Lower leg skin (tissue), 3 donors: Measurements from ENCODE around the gene IFITM1.

Experiments used
- POLR2A ChIP-seq, 2 donors: fragments of 450-650 bp; IDR thresholded peaks; one replicate each; pipeline ENCODE4 v1.6.1; 2016 to 2017; ENCODE audit warnings: antibody characterized with exemption in 2 of 2, mild to moderate bottlenecking in 1 of 2, moderate library complexity in 1 of 2
- TF ChIP-seq, protein P1 (sequence below), 3 donors: fragments of 450-650 bp; IDR thresholded peaks; one replicate each; pipeline ENCODE4 v1.5.1; 2016; ENCODE audit warnings: antibody characterized with exemption in 3 of 3, mild to moderate bottlenecking in 3 of 3, moderate library complexity in 2 of 3

DNA sequence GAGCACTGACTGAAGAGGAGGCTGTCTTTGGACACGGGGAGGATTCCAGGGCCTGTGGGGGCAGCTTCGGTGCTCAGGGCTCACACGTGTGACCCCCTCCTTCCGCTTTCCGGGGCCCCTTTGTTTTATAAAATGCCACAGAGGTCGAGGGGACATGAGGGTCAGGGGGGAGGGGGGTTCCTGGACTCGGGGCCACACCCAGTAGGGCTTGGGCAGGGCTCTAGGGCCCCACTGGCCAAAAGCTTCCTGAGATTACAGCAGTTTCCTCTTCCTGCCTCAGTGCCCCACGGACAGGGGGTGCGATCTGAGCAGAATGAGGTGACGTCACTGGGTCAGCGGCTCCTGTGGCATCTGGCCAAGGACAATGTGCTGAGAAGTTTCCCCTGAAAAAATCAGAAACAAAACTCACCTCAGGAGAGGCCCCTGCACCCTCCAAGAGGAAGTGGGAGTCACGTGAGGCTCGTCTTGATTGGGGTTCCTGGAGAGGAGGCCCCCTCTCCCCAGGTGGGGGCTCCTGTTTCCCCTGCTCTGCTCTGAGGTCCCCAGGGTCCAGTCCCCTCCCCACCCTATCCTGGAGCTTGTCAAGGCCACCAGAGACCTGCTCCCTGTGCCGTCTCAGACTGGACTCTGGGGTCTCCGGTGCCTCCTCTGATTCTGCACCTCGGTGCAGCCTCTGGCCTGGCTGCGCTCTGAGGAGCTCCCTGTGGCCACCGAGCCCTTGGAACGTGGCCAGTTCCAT lies 13.2 kb downstream of the IFITM1 start:
- TF ChIP-seq, protein P1, sequence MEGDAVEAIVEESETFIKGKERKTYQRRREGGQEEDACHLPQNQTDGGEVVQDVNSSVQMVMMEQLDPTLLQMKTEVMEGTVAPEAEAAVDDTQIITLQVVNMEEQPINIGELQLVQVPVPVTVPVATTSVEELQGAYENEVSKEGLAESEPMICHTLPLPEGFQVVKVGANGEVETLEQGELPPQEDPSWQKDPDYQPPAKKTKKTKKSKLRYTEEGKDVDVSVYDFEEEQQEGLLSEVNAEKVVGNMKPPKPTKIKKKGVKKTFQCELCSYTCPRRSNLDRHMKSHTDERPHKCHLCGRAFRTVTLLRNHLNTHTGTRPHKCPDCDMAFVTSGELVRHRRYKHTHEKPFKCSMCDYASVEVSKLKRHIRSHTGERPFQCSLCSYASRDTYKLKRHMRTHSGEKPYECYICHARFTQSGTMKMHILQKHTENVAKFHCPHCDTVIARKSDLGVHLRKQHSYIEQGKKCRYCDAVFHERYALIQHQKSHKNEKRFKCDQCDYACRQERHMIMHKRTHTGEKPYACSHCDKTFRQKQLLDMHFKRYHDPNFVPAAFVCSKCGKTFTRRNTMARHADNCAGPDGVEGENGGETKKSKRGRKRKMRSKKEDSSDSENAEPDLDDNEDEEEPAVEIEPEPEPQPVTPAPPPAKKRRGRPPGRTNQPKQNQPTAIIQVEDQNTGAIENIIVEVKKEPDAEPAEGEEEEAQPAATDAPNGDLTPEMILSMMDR (IDR thresholded peaks at IDR 0.05), result no peak
- no peak for TF ChIP-seq POLR2A (IDR thresholded peaks at IDR 0.05)
